Measurements from ENCODE around the gene NKX1-2. TPM values are rescaled to one million over a fixed set of nuclear protein-coding genes. Genes with fewer than 3 reads are reported as not detected.
A peak's percentile ranks its signal among the peaks of the same experiment; 100 is the strongest.

The NKX1-2 gene
- total RNA-seq, 1 donor from 2014 or later, result not detected

- H3K4me1 Mint-ChIP-seq (ENCODE audit: low read depth), result peaks cover 16% of the 10 kb centered on the region
- H3K36me3 Mint-ChIP-seq (ENCODE audit: low read depth), result no peaks in the 10 kb centered on the region
- no peak for DNase-seq (ENCODE audit: low spot score)
- H3K4me3 Mint-ChIP-seq (ENCODE audit: unreplicated experiment), result no peak overlapping the region
- no peak for TF ChIP-seq CTCF (IDR thresholded peaks at IDR 0.05)
- no peaks in the 10 kb centered on the region for H3K27me3 Mint-ChIP-seq (ENCODE audit: low read depth)
- no peaks in the 10 kb centered on the region for H3K9me3 Mint-ChIP-seq (ENCODE audit: low read depth)
- H3K27ac Mint-ChIP-seq (ENCODE audit: unreplicated experiment), result no peak overlapping the region
Observed at GRCh38 chr10:124464028-124464965, 14.5 kb upstream of the NKX1-2 start.

- Mint-ChIP-seq H3K4me1 (ENCODE audit: low read depth) (peaks cover 16% of the 10 kb centered on the region), H3K36me3 (ENCODE audit: low read depth) (no peaks in the 10 kb centered on the region), H3K27ac (ENCODE audit: unreplicated experiment) (no peak overlapping the region)
Observed at GRCh38 chr10:124462348-124462695, 12.5 kb upstream of the NKX1-2 start.

GRCh38 chr10:124461642-124462347 is 12.0 kb upstream of the NKX1-2 start, which contains the start of gene LHPP:
Gene LHPP (plus strand): TSS chr10:124461823. CDS start chr10:124461863, 40 bp downstream.
- TF ChIP-seq CTCF (IDR thresholded peaks at IDR 0.05), result peak; percentile 78
- H3K36me3 Mint-ChIP-seq (ENCODE audit: low read depth), result no peaks in the 10 kb centered on the region

More at GRCh38 chr10:124462348-124462695, 12.5 kb upstream of the NKX1-2 start:
- no peak for DNase-seq (ENCODE audit: low spot score)
- H3K4me3 Mint-ChIP-seq (ENCODE audit: unreplicated experiment), result peak overlapping the region; percentile 84
- H3K27me3 Mint-ChIP-seq (ENCODE audit: low read depth), result peaks cover 2% of the 10 kb centered on the region
- no peaks in the 10 kb centered on the region for H3K9me3 Mint-ChIP-seq (ENCODE audit: low read depth)
- TF ChIP-seq CTCF (IDR thresholded peaks at IDR 0.05), result no peak

GRCh38 chr10:124460144-124460543 is 10.3 kb upstream of the NKX1-2 start:
- Mint-ChIP-seq H3K4me1 (ENCODE audit: low read depth) (peaks cover 12% of the 10 kb centered on the region), H3K9me3 (ENCODE audit: low read depth) (no peaks in the 10 kb centered on the region), H3K4me3 (ENCODE audit: unreplicated experiment) (no peak overlapping the region), H3K27me3 (ENCODE audit: low read depth) (peaks cover 15% of the 10 kb centered on the region), H3K27ac (ENCODE audit: unreplicated experiment) (no peak overlapping the region), H3K36me3 (ENCODE audit: low read depth) (peaks cover 2% of the 10 kb centered on the region)
- no peak for TF ChIP-seq CTCF (IDR thresholded peaks at IDR 0.05)
- no peak for DNase-seq (ENCODE audit: low spot score)

More at GRCh38 chr10:124461642-124462347, 12.0 kb upstream of the NKX1-2 start, which contains the start of gene LHPP:
- Mint-ChIP-seq H3K4me1 (ENCODE audit: low read depth) (peaks cover 16% of the 10 kb centered on the region), H3K27me3 (ENCODE audit: low read depth) (peaks cover 2% of the 10 kb centered on the region), H3K27ac (ENCODE audit: unreplicated experiment) (peak within 1 kb of the TSS; percentile 79), H3K9me3 (ENCODE audit: low read depth) (no peaks in the 10 kb centered on the region), H3K4me3 (ENCODE audit: unreplicated experiment) (peak within 1 kb of the TSS; percentile 87)
- no peak for DNase-seq (ENCODE audit: low spot score)

GRCh38 chr10:124459395-124459794 is 9.6 kb upstream of the NKX1-2 start:
- Mint-ChIP-seq H3K27ac (ENCODE audit: unreplicated experiment) (no peak overlapping the region), H3K4me3 (ENCODE audit: unreplicated experiment) (no peak overlapping the region), H3K36me3 (ENCODE audit: low read depth) (peaks cover 2% of the 10 kb centered on the region), H3K4me1 (ENCODE audit: low read depth) (peaks cover 8% of the 10 kb centered on the region), H3K9me3 (ENCODE audit: low read depth) (no peaks in the 10 kb centered on the region), H3K27me3 (ENCODE audit: low read depth) (peaks cover 22% of the 10 kb centered on the region)
- no peak for DNase-seq (ENCODE audit: low spot score)
- TF ChIP-seq CTCF (IDR thresholded peaks at IDR 0.05), result no peak

Data from chondrocyte (in vitro differentiated cells).